ENCODE data around the gene PRPF38B. TPM values are rescaled to one million over a fixed set of nuclear protein-coding genes. Genes with fewer than 3 reads are reported as not detected.

PRPF38B gene
- total and polyA plus RNA-seq, 4 donors: 9.5 to 20.9 (median 14.3) TPM

DNA sequence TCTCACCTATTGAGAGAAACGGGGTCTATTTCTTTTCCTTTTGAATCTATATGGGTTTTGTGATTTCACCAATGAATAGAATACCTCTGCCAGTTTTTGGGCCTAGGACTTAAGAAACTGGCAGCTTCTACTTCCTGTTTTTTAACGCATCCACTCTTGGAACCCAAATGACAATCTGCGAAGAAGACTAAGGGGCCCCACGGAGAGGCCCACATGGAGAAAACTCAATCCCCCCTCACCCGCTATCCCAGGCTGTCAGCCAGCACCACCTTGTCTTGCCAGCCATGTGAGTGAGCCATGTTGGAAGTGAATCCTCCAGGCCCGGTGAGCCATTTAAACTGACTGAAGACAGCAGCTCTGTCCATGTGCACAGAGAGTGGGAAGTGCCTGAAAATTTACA, 27.6 kb upstream of the PRPF38B start (continued):
- TF ChIP-seq, protein P1, sequence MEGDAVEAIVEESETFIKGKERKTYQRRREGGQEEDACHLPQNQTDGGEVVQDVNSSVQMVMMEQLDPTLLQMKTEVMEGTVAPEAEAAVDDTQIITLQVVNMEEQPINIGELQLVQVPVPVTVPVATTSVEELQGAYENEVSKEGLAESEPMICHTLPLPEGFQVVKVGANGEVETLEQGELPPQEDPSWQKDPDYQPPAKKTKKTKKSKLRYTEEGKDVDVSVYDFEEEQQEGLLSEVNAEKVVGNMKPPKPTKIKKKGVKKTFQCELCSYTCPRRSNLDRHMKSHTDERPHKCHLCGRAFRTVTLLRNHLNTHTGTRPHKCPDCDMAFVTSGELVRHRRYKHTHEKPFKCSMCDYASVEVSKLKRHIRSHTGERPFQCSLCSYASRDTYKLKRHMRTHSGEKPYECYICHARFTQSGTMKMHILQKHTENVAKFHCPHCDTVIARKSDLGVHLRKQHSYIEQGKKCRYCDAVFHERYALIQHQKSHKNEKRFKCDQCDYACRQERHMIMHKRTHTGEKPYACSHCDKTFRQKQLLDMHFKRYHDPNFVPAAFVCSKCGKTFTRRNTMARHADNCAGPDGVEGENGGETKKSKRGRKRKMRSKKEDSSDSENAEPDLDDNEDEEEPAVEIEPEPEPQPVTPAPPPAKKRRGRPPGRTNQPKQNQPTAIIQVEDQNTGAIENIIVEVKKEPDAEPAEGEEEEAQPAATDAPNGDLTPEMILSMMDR (IDR thresholded peaks at IDR 0.05; ENCODE audit: low read depth, low read length, missing input control): no peak
- no peak for TF ChIP-seq NR2F2 (IDR thresholded peaks at IDR 0.05)

DNA sequence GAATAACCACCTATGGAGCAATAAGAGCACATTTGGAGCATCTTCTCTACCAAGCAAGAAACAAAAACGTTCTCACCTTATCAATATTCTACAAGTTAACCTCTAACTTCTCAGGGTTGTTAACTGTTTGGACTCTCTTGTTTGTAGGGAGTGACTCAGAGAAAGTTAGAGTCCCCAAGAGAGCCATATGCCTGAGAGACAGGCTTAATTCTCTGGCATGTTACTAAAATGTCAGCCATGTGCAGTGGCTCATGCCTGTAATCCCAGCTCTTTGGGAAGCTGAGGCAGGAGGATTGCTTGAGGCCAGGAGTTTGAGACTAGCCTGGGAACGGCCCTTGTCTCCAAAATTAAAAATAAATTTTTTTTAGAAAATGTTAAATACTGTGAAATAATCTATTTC, 27.0 kb upstream of the PRPF38B start:
- Histone ChIP-seq H3K4me1 (ENCODE audit: control insufficient read depth in 4 of 4, insufficient read depth in 4 of 4, low read length in 3 of 4) (peaks cover 0 to 7% (median under 1%) of the 10 kb centered on the region in 4 donors), H3K27me3 (ENCODE audit: control insufficient read depth in 4 of 4, insufficient read depth in 4 of 4, low read length in 3 of 4) (no peaks in the 10 kb centered on the region), H3K9me3 (ENCODE audit: control insufficient read depth in 4 of 4, low read length in 3 of 4) (peaks cover 0 to 2% (median 0%) of the 10 kb centered on the region in 4 donors), H3K36me3 (ENCODE audit: control insufficient read depth in 4 of 4, insufficient read depth in 3 of 4, low read depth in 1 of 4, low read length in 3 of 4) (no peaks in the 10 kb centered on the region), H3K9ac (ENCODE audit: low read depth in 1 of 2, low read length in 2 of 2) (no peak overlapping the region), H3K4me3 (ENCODE audit: low read depth in 1 of 3, low read length in 3 of 3) (no peak overlapping the region), H3K27ac (ENCODE audit: low read depth in 1 of 2, low read length in 2 of 2) (no peak overlapping the region)
- no peak for TF ChIP-seq HNF4G (IDR thresholded peaks at IDR 0.05)
- TF ChIP-seq, protein P2, sequence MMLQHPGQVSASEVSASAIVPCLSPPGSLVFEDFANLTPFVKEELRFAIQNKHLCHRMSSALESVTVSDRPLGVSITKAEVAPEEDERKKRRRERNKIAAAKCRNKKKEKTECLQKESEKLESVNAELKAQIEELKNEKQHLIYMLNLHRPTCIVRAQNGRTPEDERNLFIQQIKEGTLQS (IDR thresholded peaks at IDR 0.05): no peak
- no peak for TF ChIP-seq HNF4A (conservative IDR thresholded peaks at IDR 0.05)
- no peak for TF ChIP-seq TAF1 (conservative IDR thresholded peaks at IDR 0.05)
- TF ChIP-seq, protein P3, sequence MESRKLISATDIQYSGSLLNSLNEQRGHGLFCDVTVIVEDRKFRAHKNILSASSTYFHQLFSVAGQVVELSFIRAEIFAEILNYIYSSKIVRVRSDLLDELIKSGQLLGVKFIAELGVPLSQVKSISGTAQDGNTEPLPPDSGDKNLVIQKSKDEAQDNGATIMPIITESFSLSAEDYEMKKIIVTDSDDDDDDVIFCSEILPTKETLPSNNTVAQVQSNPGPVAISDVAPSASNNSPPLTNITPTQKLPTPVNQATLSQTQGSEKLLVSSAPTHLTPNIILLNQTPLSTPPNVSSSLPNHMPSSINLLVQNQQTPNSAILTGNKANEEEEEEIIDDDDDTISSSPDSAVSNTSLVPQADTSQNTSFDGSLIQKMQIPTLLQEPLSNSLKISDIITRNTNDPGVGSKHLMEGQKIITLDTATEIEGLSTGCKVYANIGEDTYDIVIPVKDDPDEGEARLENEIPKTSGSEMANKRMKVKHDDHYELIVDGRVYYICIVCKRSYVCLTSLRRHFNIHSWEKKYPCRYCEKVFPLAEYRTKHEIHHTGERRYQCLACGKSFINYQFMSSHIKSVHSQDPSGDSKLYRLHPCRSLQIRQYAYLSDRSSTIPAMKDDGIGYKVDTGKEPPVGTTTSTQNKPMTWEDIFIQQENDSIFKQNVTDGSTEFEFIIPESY (IDR thresholded peaks at IDR 0.05): no peak
- TF ChIP-seq EGR1 (IDR thresholded peaks at IDR 0.05; ENCODE audit: low read depth in 2 of 2): no peak
- no peak for TF ChIP-seq RAD21 (IDR thresholded peaks at IDR 0.05)
- TF ChIP-seq, protein P1 (IDR thresholded peaks at IDR 0.05; ENCODE audit: low read depth, low read length, missing input control): no peak
- TF ChIP-seq, protein P4, sequence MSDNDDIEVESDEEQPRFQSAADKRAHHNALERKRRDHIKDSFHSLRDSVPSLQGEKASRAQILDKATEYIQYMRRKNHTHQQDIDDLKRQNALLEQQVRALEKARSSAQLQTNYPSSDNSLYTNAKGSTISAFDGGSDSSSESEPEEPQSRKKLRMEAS (IDR thresholded peaks at IDR 0.05): no peak
- no peak for TF ChIP-seq GABPA (IDR thresholded peaks at IDR 0.05 in 1 of 2, conservative IDR thresholded peaks at IDR 0.05 in 1 of 2)
- TF ChIP-seq FOXA2 (IDR thresholded peaks at IDR 0.05): no peak
- TF ChIP-seq JUND (IDR thresholded peaks at IDR 0.05): no peak
- no peak for TF ChIP-seq FOXA1 (IDR thresholded peaks at IDR 0.05)
- no peak for TF ChIP-seq RXRA (IDR thresholded peaks at IDR 0.05)
- TF ChIP-seq, protein P5, sequence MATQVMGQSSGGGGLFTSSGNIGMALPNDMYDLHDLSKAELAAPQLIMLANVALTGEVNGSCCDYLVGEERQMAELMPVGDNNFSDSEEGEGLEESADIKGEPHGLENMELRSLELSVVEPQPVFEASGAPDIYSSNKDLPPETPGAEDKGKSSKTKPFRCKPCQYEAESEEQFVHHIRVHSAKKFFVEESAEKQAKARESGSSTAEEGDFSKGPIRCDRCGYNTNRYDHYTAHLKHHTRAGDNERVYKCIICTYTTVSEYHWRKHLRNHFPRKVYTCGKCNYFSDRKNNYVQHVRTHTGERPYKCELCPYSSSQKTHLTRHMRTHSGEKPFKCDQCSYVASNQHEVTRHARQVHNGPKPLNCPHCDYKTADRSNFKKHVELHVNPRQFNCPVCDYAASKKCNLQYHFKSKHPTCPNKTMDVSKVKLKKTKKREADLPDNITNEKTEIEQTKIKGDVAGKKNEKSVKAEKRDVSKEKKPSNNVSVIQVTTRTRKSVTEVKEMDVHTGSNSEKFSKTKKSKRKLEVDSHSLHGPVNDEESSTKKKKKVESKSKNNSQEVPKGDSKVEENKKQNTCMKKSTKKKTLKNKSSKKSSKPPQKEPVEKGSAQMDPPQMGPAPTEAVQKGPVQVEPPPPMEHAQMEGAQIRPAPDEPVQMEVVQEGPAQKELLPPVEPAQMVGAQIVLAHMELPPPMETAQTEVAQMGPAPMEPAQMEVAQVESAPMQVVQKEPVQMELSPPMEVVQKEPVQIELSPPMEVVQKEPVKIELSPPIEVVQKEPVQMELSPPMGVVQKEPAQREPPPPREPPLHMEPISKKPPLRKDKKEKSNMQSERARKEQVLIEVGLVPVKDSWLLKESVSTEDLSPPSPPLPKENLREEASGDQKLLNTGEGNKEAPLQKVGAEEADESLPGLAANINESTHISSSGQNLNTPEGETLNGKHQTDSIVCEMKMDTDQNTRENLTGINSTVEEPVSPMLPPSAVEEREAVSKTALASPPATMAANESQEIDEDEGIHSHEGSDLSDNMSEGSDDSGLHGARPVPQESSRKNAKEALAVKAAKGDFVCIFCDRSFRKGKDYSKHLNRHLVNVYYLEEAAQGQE (IDR thresholded peaks at IDR 0.05): no peak
- DNase-seq (ENCODE audit: low spot score): no peak
- WGBS: 73% methylated on average over 2 of the region's 2 CpGs

Measured in liver (tissue), 9 donors.